HL-60/S4 treated with retinoic acid at 250 ng/mL for 4 days and 3 days (cell line): ENCODE results near the gene L3MBTL2.
"Not testable (repeated sequence)": the region's sequence is repeated elsewhere in the genome, so short reads cannot be mapped to it uniquely, and the experiment has no call there.

Experiments used
- in situ Hi-C: fragments of 300-500 bp; cut with MboI; formaldehyde crosslinking; loops from 2 replicates; pipeline ENCODE4 v1.7.0; 2022; ENCODE audit warnings: low sequenced_read_pairs

The L3MBTL2 gene

DNA sequence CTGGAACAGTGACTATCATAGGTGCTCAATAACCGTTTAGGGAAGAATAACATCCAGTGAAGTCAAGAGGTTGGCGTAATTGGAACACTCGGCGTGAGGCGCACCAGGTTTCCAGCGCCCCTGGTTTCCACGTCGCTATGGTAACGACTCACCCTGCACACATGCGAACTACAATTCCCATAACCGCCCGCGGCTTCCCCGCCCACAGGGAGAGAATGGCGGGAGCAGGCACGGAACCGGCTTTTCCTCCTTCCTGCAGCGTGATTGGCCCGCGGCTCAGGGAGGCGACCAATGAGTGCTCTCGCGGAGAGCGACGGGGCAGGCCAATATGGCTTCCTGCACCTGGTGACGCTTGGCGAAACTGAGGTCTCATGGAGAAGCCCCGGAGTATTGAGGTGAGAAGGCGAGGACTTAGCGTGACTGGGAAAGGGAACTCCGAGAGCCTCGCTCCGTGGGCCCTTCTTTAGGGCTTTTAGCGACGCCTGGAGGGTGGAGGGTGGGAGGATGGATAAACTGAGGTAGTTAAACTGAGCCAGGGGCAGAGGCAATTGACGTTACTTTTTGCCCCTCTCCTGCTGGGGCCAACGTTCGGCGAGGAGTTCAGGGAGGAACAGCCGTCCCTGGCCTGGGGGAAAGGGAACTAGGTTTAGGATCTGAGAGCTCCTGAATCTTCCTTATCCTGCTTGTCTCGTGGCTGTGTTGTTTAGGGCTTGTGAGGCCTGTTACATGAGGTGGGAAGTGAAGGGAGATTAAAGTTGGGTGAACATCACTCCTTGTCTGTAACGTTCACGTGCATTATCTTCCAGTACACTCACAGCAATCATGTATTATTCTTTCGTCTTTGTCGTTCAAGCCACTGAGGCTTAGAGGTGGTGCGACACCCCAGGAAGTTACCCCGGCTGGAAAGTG, at the start of gene L3MBTL2:
Gene L3MBTL2, plus strand, starts transcription at position 321 of the 909 bp plus-strand sequence. Its CDS starts 51 bp downstream, at position 372.
- in situ Hi-C loops, result no loop called here

DNA sequence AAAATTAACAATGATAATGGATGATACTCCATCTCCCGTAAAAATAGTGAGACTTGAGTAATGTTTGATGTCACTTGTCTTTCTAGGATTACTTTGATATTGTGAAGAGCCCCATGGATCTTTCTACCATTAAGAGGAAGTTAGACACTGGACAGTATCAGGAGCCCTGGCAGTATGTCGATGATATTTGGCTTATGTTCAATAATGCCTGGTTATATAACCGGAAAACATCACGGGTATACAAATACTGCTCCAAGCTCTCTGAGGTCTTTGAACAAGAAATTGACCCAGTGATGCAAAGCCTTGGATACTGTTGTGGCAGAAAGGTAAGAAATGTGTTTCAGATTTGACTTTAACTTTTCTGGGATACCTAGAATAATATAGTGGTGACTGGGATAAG, 48.0 kb upstream of the L3MBTL2 start:
- in situ Hi-C loops, result no loop called here

DNA sequence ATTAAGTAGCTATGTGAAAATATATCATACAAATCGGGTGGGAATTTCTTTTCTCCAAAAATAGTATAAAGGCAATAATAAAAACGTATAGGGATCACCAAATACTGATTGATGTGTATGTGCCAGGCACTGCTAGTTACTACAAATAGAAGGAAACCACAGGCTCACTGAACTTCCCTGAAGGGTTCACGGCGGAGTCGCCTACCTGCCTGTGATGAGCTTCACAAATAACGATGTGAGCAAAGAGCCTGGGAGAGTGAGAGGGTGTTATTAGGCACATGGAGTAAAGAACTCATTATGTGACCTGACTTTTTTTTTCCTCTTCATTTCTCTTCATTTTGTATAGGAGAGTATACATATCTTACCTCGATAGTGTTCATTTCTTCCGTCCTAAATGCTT, 36.0 kb upstream of the L3MBTL2 start:
- in situ Hi-C loops, result no loop called here

DNA sequence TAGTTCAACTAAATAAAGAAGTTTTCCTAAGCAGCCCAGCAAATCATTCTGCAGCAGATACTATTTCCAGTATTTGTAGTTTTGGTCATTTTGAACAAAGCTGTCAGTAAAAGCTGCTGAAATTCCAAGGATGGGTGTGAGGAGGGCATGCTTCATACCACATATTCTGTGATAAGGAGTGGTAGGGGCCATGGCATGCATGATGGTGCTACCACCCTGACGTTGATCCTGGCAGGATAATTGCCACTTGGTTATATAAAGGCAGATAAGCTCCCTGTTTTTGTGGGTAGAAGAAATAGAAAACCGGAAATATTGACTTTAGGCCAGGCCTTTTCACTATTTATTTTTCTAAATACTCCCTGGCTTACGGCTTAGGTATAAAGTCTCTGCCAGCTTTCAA, 33.1 kb upstream of the L3MBTL2 start:
- in situ Hi-C loops, result no loop called here

DNA sequence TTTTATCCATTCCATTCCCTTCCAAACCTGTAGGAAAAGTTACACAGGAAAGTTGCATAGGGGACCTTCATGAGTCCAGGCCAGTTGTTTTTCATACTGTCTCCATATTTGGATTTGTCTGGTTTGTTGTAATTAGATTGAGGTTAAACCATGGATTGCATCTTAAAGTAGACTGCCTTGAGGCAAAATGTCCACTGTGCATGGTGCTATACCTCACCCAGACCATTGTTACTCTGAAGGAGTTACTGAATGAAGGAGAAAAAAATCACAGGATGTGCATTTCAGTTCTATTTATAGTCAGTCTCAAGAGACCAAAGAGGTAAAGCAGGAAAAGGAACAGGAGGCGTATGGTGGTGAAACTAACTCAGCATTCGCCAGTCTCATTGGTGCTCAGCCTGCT, 29.6 kb upstream of the L3MBTL2 start:
- in situ Hi-C loops, result no loop called here

DNA sequence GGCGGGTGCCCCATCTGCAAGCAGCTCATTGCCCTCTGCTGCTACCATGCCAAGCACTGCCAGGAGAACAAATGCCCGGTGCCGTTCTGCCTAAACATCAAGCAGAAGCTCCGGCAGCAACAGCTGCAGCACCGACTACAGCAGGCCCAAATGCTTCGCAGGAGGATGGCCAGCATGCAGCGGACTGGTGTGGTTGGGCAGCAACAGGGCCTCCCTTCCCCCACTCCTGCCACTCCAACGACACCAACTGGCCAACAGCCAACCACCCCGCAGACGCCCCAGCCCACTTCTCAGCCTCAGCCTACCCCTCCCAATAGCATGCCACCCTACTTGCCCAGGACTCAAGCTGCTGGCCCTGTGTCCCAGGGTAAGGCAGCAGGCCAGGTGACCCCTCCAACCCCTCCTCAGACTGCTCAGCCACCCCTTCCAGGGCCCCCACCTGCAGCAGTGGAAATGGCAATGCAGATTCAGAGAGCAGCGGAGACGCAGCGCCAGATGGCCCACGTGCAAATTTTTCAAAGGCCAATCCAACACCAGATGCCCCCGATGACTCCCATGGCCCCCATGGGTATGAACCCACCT, 28.0 kb upstream of the L3MBTL2 start:
- in situ Hi-C loops, result no loop called here

DNA sequence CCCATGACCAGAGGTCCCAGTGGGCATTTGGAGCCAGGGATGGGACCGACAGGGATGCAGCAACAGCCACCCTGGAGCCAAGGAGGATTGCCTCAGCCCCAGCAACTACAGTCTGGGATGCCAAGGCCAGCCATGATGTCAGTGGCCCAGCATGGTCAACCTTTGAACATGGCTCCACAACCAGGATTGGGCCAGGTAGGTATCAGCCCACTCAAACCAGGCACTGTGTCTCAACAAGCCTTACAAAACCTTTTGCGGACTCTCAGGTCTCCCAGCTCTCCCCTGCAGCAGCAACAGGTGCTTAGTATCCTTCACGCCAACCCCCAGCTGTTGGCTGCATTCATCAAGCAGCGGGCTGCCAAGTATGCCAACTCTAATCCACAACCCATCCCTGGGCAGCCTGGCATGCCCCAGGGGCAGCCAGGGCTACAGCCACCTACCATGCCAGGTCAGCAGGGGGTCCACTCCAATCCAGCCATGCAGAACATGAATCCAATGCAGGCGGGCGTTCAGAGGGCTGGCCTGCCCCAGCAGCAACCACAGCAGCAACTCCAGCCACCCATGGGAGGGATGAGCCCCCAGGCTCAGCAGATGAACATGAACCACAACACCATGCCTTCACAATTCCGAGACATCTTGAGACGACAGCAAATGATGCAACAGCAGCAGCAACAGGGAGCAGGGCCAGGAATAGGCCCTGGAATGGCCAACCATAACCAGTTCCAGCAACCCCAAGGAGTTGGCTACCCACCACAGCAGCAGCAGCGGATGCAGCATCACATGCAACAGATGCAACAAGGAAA, 27.3 kb upstream of the L3MBTL2 start:
- in situ Hi-C loops, result no loop called here

DNA sequence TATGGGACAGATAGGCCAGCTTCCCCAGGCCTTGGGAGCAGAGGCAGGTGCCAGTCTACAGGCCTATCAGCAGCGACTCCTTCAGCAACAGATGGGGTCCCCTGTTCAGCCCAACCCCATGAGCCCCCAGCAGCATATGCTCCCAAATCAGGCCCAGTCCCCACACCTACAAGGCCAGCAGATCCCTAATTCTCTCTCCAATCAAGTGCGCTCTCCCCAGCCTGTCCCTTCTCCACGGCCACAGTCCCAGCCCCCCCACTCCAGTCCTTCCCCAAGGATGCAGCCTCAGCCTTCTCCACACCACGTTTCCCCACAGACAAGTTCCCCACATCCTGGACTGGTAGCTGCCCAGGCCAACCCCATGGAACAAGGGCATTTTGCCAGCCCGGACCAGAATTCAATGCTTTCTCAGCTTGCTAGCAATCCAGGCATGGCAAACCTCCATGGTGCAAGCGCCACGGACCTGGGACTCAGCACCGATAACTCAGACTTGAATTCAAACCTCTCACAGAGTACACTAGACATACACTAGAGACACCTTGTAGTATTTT, 26.6 kb upstream of the L3MBTL2 start:
- in situ Hi-C loops, result no loop called here

DNA sequence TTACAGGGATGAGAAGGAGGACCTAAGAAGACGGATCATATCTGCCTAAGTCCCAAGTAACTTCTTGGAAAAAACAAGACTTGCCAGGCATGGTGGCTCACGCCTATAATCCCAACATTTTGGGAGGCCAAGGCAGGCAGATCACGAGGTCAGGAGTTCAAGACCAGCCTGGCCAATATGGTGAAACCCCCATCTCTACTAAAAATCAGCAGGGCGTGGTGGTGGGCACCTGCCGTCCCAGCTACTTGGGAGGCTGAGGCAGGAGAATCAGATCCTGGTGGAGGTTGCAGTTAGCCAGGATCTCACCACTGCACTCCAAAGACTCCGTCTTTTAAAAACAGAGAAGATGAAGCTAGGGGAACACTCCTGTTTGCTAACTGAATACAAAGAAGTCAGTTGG, 24.8 kb upstream of the L3MBTL2 start:
- in situ Hi-C loops, result not testable (repeated sequence)

DNA sequence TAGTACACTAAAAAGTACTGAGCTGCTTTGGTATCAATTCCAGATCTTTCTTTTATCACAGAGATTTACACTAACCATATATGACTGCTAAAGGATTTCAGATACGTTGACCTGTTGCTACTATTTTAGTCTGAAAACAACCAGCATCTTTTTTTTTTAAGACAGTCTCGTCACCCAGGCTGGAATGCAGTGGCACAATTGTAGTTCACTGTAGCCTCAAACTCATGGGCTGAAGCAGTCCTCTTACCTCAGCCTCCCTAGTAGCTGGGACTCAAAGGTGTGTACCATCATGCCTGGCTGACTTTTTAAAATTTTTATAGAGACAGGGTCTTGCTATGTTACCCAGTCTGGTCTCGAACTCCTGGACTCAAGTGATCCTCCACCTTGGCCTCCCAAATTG, 24.2 kb upstream of the L3MBTL2 start:
- in situ Hi-C loops, result no loop called here

DNA sequence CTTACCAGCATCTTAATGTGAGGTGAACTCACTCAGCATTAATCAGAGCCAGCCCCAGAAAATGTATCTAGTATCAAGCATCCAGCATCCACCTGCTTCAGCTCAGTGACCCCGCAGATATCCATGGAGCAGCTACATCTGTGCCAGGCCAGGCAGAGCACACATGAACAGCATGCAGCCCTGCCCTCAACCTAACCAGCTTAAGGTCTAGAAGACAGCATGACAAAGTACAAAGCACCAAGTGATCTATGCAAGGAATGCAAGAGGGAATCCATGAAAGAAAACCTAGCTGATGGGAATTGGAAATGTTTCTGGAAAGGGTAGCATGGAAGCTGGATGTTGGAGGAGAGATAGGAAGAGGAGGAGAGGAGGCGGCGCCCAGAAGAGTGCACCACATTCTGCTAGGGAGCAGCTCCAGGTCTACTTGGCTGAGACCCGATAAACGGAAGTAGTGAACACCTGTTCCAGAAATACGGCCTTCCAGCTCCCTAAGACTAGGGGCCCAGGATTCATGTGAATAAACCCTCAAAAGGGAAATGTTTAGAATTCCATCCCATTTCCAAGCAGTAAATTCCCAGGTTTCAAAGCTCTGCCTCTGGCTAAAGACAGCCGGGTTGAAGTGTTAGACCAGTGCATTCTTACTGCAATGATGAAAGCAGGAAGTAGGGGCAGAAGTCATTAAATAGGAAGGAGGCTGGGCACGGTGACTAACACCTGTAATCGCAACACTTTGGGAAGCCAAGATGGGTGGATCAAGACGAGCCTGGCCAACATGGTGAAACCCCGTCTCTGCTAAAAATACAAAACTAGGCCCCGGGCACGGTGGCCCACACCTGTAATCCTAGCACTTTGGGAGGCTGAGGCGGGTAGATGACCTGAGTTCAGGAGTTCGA, 23.5 kb upstream of the L3MBTL2 start:
- in situ Hi-C loops, result no loop called here

DNA sequence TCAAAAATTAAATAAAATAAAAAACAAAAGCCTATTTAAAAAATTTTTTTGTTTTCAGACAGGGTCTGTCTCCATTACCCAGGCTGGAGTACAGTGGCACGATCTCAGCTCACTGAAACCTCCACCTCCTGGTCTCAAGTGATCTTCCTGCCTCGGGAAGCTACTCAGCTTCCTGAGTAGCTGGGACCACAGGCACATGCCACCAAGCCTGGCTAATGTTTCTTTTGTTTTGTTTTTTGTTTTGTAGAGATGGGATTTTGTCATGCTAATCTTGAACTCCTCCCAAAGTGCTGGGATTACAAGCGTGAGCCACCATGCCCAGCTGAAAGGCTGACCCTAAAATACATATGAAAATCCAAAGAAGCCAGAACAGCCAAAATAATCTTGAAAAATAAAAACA, 20.4 kb upstream of the L3MBTL2 start:
- in situ Hi-C loops, result no loop called here

DNA sequence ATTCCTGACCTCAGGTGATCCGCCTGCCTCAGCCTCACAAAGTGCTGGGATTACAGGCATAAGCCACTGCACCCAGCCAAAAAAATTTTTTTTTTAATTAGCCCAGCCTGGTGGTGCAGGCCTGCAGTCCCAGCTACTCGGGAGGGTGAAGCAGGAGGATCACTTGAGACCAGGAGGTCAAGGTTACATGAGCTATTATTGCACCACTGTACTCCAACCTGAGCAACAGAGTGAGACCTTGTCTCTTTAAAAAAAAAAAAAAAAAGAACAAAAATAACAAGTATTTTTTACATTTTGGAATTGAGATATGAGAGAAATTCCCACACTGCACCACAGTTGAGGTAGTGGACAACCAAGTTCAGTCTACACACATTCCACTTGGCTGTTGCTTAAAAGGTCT, 13.6 kb upstream of the L3MBTL2 start:
- in situ Hi-C loops, result no loop called here

DNA sequence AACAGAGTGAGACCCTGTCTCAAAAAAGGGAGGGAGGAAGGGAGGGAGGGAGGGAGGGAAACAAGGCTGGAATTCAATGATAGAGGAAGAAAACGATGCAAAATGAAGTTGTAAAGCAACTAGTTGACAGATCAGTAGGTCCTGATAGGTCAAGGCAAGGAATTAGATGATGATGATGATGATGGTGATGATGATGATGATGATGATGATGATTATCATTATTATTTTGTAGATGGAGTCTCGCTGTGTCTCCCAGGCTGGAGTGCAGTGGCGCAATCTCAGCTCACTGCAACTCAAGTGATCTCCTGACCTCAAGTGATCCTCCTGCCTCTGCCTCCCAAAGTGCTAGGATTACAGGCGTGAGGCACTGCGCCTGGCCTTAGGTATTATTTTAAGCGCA, 11.3 kb upstream of the L3MBTL2 start:
- in situ Hi-C loops, result no loop called here

DNA sequence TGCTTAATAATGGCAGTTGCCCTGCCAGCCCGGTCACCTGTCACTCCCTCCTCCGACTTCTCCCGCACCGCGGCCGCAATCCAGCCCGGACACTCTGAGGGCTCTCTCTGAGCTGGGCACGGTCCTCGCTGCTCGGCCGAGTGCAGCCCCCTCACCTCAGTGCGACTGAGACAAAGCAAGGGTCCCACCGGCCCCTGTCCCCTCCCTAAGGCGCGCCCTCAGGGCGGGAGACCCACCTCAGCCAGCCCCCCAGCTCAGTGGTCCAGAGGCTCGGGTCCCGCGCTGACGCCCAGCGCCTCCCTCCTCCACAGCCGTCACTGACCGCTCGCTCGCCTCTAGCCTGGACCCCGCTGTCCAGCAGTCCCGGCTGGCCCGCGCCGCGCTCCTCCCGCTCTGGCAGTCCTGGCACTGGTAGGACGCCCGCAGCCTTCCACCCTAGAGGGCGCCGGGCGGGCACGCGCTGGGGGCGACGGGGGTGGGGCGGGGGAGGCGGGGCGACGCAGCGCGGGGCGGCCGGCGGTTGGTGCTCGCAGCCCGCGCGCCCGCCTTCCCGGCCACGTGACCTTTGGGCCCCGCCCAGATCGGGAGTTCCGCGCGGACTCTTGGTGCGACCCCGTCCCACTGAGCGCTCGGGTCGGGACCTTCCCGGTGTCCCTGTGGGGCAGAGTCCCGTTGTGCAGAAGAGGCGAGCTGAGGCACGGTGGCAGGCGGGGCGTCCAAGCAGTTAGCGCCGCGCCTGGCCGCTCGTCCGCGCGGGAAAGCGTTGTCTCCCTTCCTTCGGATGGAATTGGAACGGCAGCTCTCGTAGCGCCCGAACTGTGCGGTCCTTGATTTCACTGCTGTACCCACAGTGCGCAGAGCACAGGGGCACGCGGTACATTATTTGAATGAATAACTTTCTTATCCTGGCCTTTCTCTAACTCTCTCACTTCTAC, 7.8 kb upstream of the L3MBTL2 start:
- in situ Hi-C loops, result no loop called here

DNA sequence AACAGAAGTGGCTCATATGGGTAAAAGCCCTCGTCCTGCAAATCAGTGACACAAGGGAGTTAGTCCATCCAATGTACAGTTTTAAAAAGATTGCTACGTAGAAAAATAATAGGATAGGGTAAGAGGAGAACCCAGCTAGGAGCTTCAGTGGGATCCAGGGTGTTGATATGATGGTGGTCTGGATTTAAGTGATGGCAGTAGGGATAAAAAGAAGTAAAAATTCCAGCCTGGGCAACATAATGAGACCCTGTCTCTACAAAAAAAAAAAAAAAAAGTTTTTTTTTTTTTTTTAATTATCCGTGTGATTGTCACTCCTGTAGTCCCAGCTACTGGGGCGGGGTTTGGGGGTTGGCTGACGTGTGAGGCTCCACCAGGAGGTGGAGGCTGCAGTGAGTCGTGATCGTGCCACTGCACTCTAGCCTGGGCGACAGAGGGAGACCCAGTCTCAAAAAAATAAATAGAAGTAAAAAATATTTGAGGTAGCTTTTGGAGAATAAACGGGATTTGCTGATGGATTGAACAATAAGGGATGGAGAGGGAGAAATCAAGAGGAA, 7.0 kb upstream of the L3MBTL2 start:
- in situ Hi-C loops, result no loop called here

DNA sequence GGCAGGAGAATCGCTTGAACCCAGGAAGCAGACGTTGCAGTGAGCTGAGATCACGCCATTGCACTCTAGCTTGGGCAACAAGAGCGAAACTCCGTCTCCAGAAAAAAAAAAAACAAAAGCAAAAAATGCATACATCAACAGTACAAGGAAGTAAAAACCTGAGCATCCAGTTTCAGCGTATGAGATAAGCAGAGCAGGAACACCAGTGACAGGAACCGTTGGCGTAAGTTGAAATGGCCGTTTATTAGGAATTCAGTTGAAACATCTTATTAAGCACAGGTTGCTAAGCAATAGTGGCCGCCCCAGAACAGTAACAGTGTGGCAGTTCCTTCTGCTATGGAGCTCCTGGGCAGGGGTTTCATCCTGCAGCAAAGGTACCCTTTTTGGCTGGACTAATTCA, 4.0 kb upstream of the L3MBTL2 start:
- in situ Hi-C loops, result no loop called here

DNA sequence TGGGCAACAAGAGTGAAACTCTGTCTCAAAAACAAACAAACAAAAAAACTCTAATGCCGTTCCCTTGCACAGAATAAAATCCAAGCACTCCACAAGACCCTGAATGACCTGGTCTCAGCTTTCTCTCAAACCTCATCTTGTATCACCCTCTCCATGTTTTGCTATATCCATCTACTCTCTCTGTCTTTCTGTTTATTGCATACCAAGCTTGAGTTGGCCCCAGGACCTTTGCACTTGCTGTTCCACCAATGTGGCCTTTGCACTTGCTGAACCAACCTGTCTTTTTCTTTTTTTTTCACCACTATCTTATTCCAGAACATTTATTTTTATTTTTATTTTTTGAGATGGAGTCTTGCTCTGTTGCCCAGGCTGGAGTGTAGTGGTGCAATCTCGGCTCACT, 2.0 kb upstream of the L3MBTL2 start:
- in situ Hi-C loops, result no loop called here

DNA sequence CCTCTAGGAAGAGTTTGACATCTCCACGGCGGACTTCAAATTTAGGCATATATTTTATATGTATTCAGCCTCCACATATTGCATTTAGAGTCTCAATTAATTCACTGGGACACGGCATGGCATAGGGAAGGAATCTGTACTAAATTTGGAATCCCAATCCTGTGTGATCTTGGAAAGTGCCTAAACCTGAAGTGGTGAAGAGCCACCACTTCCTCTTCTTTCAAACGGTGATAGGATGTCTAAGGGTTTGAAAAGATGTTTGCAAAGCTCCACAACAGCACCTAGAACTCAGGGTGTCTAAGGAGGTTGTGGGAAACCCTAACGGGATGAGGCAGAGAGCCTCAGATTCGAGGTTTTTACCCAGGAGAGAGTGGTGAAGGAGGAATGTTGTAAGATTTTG, 1.0 kb upstream of the L3MBTL2 start:
- in situ Hi-C loops, result no loop called here
